Prostate gland (tissue), 2 donors: Measurements from ENCODE around the gene PFDN5.
A peak's percentile ranks its signal among the peaks of the same experiment; 100 is the strongest.

ENCODE experiments used
- CTCF ChIP-seq, 4 experiments: fragments of 200-600 bp in 2 of 4; fragments of 450-650 bp in 2 of 4; sonication (generic) in 2 of 4; IDR thresholded peaks; 1 replicate in 3 of 4; 2 replicates in 1 of 4; pipeline ENCODE4 v1.5.1; 2016 to 2019; ENCODE audit warnings: antibody characterized with exemption in 4 of 4, mild to moderate bottlenecking in 2 of 4, moderate library complexity in 2 of 4
- POLR2A ChIP-seq: fragments of 450-650 bp; IDR thresholded peaks from one replicate; pipeline ENCODE4 v1.6.1; 2016; ENCODE audit warnings: antibody characterized with exemption, mild to moderate bottlenecking
- POLR2AphosphoS5 ChIP-seq: sonication (generic); formaldehyde crosslinking; IDR thresholded peaks from one replicate; pipeline ENCODE4 v1.6.1; 2017; ENCODE audit warnings: antibody characterized with exemption

GRCh38 chr12:53287741-53288216 is 7.6 kb upstream of the PFDN5 start:
- TF ChIP-seq CTCF (IDR thresholded peaks at IDR 0.05) (peak; percentile 53 to 85 (median 80)), POLR2A (no peak), POLR2AphosphoS5 (peak; percentile 30)
